Stimulated activated CD8-positive, alpha-beta memory T cell treated with anti-CD3 and anti-CD28 coated beads, Interleukin-7, amount 100 ng/mL, for 24 hours (primary cell): Measurements from ENCODE around the gene C1QTNF8.

Source experiments
- DNase-seq: peaks from one replicate; pipeline ENCODE4 v3.0.0-alpha.2; 2020; ENCODE audit warnings: low read depth

Gene C1QTNF8

DNA sequence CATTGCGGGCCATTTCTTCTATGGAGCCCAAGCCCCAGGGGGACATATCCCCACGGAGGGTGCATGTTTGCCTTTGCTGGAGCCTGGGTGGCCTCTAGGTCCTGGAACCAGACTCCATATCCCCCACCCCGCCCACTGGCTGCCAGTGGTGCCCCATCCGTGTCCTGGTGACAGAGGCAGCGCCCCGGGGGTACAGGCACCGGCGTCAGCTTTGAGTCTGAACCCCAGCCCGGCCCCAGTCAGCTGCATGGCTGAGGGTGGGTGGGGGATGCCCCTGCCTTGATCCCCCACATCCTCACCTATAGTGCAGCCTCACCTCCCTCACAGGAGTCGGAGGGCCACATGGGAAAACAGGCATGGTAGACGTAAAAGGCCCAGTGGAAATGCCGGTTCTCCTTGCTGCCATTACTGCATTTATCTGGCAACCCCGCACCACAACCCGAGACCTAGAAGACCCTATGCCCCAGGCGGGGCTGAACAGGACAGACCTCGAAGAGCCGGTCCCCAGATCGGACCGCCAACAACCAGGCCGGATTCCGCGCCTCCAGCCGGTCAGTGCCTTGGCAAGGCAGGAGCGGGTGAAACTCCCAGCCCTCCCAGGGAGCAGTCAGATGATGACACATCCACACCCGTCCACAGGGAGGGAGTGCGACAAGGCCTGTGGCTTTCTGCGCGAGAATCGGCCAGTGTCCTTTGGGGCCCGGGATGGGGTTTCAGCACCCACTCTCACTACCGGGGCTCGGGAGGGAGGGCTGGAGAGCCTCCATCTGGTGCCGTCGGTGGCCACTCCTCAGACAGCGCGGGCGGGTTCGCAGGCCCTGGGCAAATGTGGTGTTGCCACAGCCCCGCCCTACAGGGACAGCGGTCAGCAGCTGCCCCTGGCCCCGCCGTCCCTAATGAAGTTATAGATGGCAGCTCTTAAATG is 35.4 kb downstream of the C1QTNF8 start:
- no peak for DNase-seq

DNA sequence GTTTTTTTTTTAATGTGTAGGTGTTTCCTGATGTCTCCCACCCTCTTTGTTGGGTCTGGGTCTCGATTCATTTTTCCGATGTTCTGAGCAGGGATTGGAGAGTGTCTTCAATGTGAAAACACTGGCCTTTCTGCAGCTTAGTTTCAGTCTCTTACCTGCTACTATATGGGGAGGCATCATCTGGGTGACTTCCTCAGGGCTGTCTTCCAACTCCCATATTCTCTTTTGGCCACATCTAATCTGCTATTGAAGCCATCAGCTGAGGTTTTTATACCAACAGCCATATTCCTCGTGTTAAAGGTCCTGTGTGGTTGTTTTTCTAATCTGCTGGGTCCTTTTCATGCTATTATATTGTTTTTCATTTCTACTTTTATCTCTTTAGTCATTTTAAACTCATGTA is 36.7 kb downstream of the C1QTNF8 start:
- no peak for DNase-seq

- no peak for DNase-seq
Observed at GRCh38 chr16:1058216-1058615, 37.8 kb downstream of the C1QTNF8 start.

DNA sequence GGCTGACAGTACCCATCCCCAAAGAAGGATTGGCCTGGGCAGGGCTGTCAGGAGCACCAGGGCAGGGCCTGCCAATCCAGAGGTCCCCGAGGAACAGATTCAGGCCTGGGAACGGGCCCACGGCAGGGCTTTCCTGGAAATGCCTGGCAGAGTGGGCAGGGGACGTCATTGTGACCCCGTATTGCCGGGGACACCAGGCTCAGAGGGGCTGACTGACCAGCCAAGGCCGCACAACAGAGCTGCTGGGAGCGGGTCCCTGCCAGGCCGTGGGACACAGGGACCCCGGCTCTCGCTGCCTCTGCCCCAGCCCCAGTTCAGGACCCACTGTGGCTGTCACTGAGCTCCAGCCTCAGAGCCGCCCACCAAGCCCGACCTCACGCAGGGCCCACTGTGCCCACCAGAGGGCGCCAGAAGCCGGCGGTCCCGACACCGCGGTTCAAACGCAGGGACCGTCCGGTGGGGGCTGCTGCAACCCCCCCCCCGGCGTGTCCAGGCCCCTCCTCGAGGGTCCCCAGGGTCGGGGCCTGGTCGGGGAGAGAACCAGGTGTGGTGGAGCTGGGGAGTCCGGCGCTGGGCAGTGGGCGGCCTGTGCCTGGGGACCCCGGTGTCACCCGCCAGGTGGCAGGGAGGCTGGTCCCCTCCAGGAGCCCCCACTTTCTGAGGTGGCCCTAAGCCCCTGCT is 38.7 kb downstream of the C1QTNF8 start:
- DNase-seq: peak; percentile 42

GRCh38 chr16:1056196-1056595 is 39.8 kb downstream of the C1QTNF8 start:
- DNase-seq: no peak

- no peak for DNase-seq
Observed at GRCh38 chr16:1055557-1055924, 40.5 kb downstream of the C1QTNF8 start.

GRCh38 chr16:1054660-1055556 is 41.1 kb downstream of the C1QTNF8 start:
- DNase-seq: peak; percentile 17

DNA sequence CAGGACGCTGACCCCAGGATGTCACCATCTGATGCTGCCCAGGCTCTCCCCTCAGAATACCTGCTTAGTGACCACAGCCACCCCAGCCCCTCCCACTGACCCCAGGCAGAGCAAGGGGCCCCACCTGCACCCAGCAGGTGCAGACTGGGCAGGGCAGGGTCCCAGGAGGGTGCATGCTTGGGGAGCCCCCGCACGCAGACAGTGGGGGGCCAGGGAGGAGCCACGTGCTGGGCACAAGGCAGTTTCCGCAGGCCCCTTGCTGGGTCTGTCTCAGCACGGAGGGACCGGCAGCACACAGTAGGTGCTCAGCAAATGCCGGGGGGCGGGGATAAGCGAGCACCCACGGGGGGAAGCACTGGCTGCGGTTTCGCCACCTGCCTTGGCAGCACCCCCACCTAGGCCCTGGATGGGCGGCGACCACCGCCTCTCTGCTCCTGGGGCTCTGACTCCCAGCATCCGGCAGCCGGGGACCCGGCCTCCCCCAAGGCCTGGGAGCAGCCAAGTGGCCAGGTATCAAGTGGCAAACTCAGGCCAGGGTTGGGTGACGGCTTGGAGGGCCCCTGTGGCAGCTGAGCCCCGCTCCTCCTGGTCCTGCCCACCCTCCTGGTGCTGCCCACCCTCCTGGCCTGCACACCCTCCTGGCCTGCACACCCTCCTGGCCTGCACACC is 42.2 kb downstream of the C1QTNF8 start:
- DNase-seq: no peak

GRCh38 chr16:1053121-1053521 is 42.9 kb downstream of the C1QTNF8 start:
- no peak for DNase-seq

GRCh38 chr16:1052721-1053120 is 43.3 kb downstream of the C1QTNF8 start:
- DNase-seq: no peak

- no peak for DNase-seq
Observed at GRCh38 chr16:1051446-1051845, 44.6 kb downstream of the C1QTNF8 start.

DNA sequence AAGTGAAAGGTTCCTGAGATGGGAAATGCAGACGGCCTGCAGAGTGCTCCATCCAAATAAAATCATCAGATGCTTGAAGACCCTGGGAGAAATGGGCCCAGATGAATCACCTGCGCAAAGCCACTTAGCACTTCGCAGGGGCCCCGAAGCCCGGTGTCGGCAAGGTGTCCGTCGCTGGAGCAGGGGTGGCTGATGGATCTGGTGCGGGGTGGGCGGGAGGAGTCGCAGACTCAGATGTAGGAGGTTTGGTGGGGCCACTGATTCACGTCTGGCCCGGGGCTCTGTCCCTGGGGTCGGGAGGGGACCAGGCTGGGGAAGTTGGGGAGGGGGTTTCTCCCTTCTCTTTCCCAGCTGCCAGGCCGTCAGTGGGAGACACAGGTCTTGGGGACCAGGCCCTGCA is 45.1 kb downstream of the C1QTNF8 start:
- DNase-seq: no peak

- no peak for DNase-seq
Observed at GRCh38 chr16:1050516-1050915, 45.5 kb downstream of the C1QTNF8 start.

- DNase-seq: no peak
Observed at GRCh38 chr16:1049976-1050247, 46.1 kb downstream of the C1QTNF8 start.

- DNase-seq: no peak
Observed at GRCh38 chr16:1049113-1049975, 46.7 kb downstream of the C1QTNF8 start.

- DNase-seq: no peak
Observed at GRCh38 chr16:1048442-1049112, 47.5 kb downstream of the C1QTNF8 start.

GRCh38 chr16:1047801-1048200 is 48.2 kb downstream of the C1QTNF8 start:
- no peak for DNase-seq

DNA sequence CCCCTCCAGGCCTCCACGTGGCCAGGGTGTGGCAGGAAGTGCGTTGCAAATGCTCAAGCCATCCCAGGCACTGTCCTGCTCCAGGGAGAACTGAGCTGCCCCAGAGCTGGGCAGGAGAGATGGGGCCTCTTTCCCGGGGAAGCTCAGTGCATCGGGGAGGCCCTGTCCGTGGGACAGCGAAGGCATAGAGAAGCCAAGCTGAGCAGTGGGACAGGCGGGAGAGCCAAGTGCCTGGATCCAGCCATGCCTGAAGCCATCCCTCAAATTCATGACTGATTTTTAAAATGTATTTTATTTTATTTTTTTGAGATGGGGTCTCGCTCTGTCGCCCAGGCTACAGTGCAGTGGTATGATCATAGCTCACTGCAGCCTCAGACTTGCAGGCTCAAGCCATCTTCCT is 48.9 kb downstream of the C1QTNF8 start:
- DNase-seq: no peak

GRCh38 chr16:1045993-1046911 is 49.8 kb downstream of the C1QTNF8 start:
- no peak for DNase-seq
